ENCODE measurements around the gene BANP.

The BANP gene

DNA sequence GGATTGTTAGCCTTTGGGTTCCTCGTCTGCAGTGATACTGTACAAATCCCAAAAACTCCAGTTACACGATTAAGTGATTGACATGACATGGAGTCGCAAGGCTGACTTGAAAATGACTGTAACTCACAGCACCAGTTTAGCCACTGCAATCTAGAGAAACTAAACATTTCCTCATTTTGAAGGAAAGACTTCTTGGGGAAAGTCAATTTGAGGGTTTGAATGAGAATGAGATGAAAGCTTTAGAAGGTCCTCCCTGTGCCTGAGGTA lies 4.8 kb downstream of the BANP start:
- no CpG with 5 or more reads among the region's 3 CpGs for WGBS, 2 donors (ENCODE audit: extremely low coverage in 2 of 2, insufficient read length in 2 of 2, insufficient replicate concordance in 1 of 2)
- no peak overlapping the region for H4K91ac ChIP-seq (ENCODE audit: low read depth, low read length, poor library complexity)
- no peak overlapping the region for H2BK15ac ChIP-seq (ENCODE audit: low read length)
- no peak overlapping the region for H3K23ac ChIP-seq (ENCODE audit: low read depth, low read length, poor library complexity)
- peaks cover 21% of the 10 kb centered on the region for H3K79me1 ChIP-seq (ENCODE audit: low read depth, low read length)
- no peaks in the 10 kb centered on the region for H3K9me3 ChIP-seq (replicated peaks in 1 of 2; ENCODE audit: control insufficient read depth in 2 of 2, insufficient read depth in 1 of 2, low read depth in 1 of 2, low read length in 2 of 2)
- peak overlapping the region; percentile 53 for H3K27ac ChIP-seq (replicated peaks; ENCODE audit: low read length)
- no peak overlapping the region for H4K8ac ChIP-seq (ENCODE audit: low read depth, low read length)
- H3K4me3 ChIP-seq (ENCODE audit: low read length in 2 of 2) = no peak overlapping the region
- DNase-seq (ENCODE audit: low spot score) = no peak
- peak overlapping the region; percentile 32 for H3K4me2 ChIP-seq (ENCODE audit: insufficient read depth, low read length, poor library complexity, severe bottlenecking)
- no peak overlapping the region for H3K4ac ChIP-seq (ENCODE audit: low read length)
- peaks cover 15 to 16% of the 10 kb centered on the region in 2 donors for H3K4me1 ChIP-seq (ENCODE audit: control insufficient read depth in 2 of 2, insufficient read depth in 1 of 2, low read depth in 1 of 2, low read length in 2 of 2)
- peaks cover 13 to 46% of the 10 kb centered on the region in 2 donors for H3K36me3 ChIP-seq (replicated peaks in 1 of 2; ENCODE audit: control insufficient read depth in 2 of 2, insufficient read depth in 2 of 2, low read length in 2 of 2)
- H2BK12ac ChIP-seq (ENCODE audit: low read length) = no peak overlapping the region
- H2BK120ac ChIP-seq (ENCODE audit: low read depth, low read length) = no peak overlapping the region
- H3K14ac ChIP-seq (ENCODE audit: low read length) = no peak overlapping the region
- no peak overlapping the region for H3K9ac ChIP-seq (ENCODE audit: low read depth, low read length, poor library complexity)
- H3K27me3 ChIP-seq (ENCODE audit: control insufficient read depth in 3 of 3, insufficient read depth in 3 of 3, low read depth in 1 of 3, low read length in 3 of 3) = no peaks in the 10 kb centered on the region
- H2AFZ ChIP-seq (ENCODE audit: low read length) = peak overlapping the region; percentile 81
- H2AK5ac ChIP-seq (ENCODE audit: low read depth, low read length) = no peak overlapping the region
- H3K18ac ChIP-seq (ENCODE audit: low read length) = peak overlapping the region; percentile 87
- no peak overlapping the region for H2BK5ac ChIP-seq (ENCODE audit: low read length)

DNA sequence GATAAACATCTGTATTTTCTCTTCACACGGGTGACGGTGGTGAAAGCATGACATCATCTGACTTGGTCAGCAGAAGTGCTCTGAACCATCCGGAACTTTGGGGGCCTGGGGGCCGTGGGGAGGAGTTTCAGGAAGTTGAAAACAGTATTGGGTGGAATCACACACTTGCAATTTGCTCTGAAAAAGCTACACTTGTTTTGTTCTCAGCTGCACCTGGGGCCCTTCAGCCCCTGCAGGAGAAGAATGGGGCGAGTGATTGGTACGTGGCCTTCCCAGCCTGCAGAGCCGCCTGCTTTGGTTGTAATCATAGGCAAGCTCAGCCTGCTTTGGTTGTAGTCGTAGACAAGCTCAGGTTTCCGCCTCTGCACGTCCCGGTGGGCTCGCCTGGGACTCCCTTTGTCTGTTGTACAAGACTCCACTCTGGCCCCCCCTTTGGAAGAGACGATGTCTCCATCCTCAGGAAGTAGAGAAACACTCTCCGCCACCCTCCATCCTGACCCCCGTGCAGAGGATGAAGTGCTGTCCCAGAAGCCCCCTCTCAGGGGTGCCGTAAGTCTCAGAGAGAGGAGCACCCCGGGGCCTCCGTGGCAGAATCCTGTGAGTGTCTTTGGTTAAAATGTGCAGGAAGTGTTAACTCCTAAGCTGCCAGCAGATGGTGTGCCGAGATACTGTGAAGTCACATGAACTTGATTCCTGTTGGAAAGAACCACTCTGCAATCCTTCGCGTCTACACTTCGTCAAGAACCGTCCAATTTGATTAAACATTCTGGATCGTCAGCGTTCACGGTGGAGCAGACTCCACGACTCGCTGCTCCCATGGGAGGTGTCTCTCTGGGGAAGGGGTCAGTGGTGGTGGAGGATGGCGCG lies 5.4 kb downstream of the BANP start:
- peak overlapping the region; percentile 38 for H3K9ac ChIP-seq (ENCODE audit: low read depth, low read length, poor library complexity)
- no peak overlapping the region for H4K8ac ChIP-seq (ENCODE audit: low read depth, low read length)
- peaks cover 13 to 46% of the 10 kb centered on the region in 2 donors for H3K36me3 ChIP-seq (replicated peaks in 1 of 2; ENCODE audit: control insufficient read depth in 2 of 2, insufficient read depth in 2 of 2, low read length in 2 of 2)
- no peak overlapping the region for H4K91ac ChIP-seq (ENCODE audit: low read depth, low read length, poor library complexity)
- H3K4me2 ChIP-seq (ENCODE audit: insufficient read depth, low read length, poor library complexity, severe bottlenecking) = peak overlapping the region; percentile 51
- no CpG with 5 or more reads among the region's 30 CpGs for WGBS, 2 donors (ENCODE audit: extremely low coverage in 2 of 2, insufficient read length in 2 of 2, insufficient replicate concordance in 1 of 2)
- H2AFZ ChIP-seq (ENCODE audit: low read length) = peak overlapping the region; percentile 81
- H3K27me3 ChIP-seq (ENCODE audit: control insufficient read depth in 3 of 3, insufficient read depth in 3 of 3, low read depth in 1 of 3, low read length in 3 of 3) = no peaks in the 10 kb centered on the region
- peak overlapping the region; percentile 34 for H2BK15ac ChIP-seq (ENCODE audit: low read length)
- no peak overlapping the region for H3K14ac ChIP-seq (ENCODE audit: low read length)
- H3K23ac ChIP-seq (ENCODE audit: low read depth, low read length, poor library complexity) = peak overlapping the region; percentile 25
- peak overlapping the region; percentile 84 for H2AK5ac ChIP-seq (ENCODE audit: low read depth, low read length)
- peak overlapping the region; percentile 53 for H3K27ac ChIP-seq (replicated peaks; ENCODE audit: low read length)
- peak overlapping the region; percentile 79 for H3K18ac ChIP-seq (ENCODE audit: low read length)
- no peak overlapping the region for H2BK5ac ChIP-seq (ENCODE audit: low read length)
- H2BK120ac ChIP-seq (ENCODE audit: low read depth, low read length) = no peak overlapping the region
- no peaks in the 10 kb centered on the region for H3K9me3 ChIP-seq (replicated peaks in 1 of 2; ENCODE audit: control insufficient read depth in 2 of 2, insufficient read depth in 1 of 2, low read depth in 1 of 2, low read length in 2 of 2)
- no peak overlapping the region for H2BK12ac ChIP-seq (ENCODE audit: low read length)
- no peak overlapping the region for H3K4ac ChIP-seq (ENCODE audit: low read length)
- peak; percentile 39 for DNase-seq (ENCODE audit: low spot score)
- H3K4me1 ChIP-seq (ENCODE audit: control insufficient read depth in 2 of 2, insufficient read depth in 1 of 2, low read depth in 1 of 2, low read length in 2 of 2) = peaks cover 15 to 16% of the 10 kb centered on the region in 2 donors
- H3K79me1 ChIP-seq (ENCODE audit: low read depth, low read length) = peaks cover 21% of the 10 kb centered on the region
- peak overlapping the region in 1 of 2 donors; percentile 14 for H3K4me3 ChIP-seq (ENCODE audit: low read length in 2 of 2)

DNA sequence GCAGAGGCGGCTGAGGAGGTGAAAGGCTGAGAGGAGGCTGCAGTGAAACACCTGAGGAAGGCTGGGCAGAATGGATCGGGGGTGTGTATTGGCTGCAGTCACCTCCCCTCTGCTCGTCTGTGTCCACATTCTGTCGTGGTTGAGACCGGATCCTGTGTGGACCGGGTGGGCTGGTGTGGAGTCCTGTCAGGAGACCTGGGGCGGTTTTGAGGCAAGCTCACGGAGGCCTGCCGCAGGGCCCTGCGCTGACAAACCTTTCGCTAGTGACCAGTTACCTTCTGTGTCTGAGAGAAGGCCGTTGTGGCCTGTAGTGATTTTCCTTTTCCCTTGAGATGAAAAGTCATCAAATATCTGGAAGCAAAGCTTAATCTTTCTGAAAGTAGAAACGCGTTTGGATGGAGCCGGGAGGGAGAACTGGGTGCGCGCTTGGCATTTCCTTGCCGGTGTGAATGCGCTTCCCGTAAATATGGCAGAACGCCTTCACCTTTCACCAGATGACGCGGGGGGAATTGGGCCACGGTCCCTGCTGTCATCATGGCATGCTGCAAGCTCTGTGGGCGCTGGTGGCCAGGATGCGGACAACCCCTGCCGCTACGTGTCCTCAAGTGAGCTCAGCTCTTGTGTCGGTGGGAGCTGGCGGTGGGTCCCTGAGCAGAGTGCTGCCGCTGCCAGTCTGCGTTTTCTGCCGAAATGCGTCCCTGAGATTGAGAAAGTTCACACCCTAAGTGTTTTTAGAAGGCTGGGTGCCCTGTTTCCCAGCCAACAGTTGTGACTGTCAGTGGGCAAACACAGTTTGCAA lies 6.3 kb downstream of the BANP start:
- WGBS, 2 donors (ENCODE audit: extremely low coverage in 2 of 2, insufficient read length in 2 of 2, insufficient replicate concordance in 1 of 2) = no CpG with 5 or more reads among the region's 34 CpGs
- Histone ChIP-seq H3K4me2 (ENCODE audit: insufficient read depth, low read length, poor library complexity, severe bottlenecking) (no peak overlapping the region), H3K18ac (ENCODE audit: low read length) (peak overlapping the region; percentile 79), H2AK5ac (ENCODE audit: low read depth, low read length) (peak overlapping the region; percentile 84), H2BK120ac (ENCODE audit: low read depth, low read length) (no peak overlapping the region), H4K91ac (ENCODE audit: low read depth, low read length, poor library complexity) (no peak overlapping the region), H3K27me3 (ENCODE audit: control insufficient read depth in 3 of 3, insufficient read depth in 3 of 3, low read depth in 1 of 3, low read length in 3 of 3) (no peaks in the 10 kb centered on the region), H3K4ac (ENCODE audit: low read length) (no peak overlapping the region), H3K27ac (replicated peaks; ENCODE audit: low read length) (no peak overlapping the region), H3K23ac (ENCODE audit: low read depth, low read length, poor library complexity) (peak overlapping the region; percentile 25), H3K4me1 (ENCODE audit: control insufficient read depth in 2 of 2, insufficient read depth in 1 of 2, low read depth in 1 of 2, low read length in 2 of 2) (peaks cover 13% of the 10 kb centered on the region in 2 donors), H3K79me1 (ENCODE audit: low read depth, low read length) (peaks cover 15% of the 10 kb centered on the region), H3K14ac (ENCODE audit: low read length) (no peak overlapping the region), H3K36me3 (replicated peaks in 1 of 2; ENCODE audit: control insufficient read depth in 2 of 2, insufficient read depth in 2 of 2, low read length in 2 of 2) (peaks cover 13 to 46% of the 10 kb centered on the region in 2 donors), H2BK15ac (ENCODE audit: low read length) (peak overlapping the region; percentile 34), H3K9ac (ENCODE audit: low read depth, low read length, poor library complexity) (peak overlapping the region; percentile 39), H2BK5ac (ENCODE audit: low read length) (no peak overlapping the region), H3K4me3 (ENCODE audit: low read length in 2 of 2) (no peak overlapping the region), H3K9me3 (replicated peaks in 1 of 2; ENCODE audit: control insufficient read depth in 2 of 2, insufficient read depth in 1 of 2, low read depth in 1 of 2, low read length in 2 of 2) (no peaks in the 10 kb centered on the region), H4K8ac (ENCODE audit: low read depth, low read length) (no peak overlapping the region), H2AFZ (ENCODE audit: low read length) (no peak overlapping the region), H2BK12ac (ENCODE audit: low read length) (no peak overlapping the region)
- DNase-seq (ENCODE audit: low spot score) = no peak

DNA sequence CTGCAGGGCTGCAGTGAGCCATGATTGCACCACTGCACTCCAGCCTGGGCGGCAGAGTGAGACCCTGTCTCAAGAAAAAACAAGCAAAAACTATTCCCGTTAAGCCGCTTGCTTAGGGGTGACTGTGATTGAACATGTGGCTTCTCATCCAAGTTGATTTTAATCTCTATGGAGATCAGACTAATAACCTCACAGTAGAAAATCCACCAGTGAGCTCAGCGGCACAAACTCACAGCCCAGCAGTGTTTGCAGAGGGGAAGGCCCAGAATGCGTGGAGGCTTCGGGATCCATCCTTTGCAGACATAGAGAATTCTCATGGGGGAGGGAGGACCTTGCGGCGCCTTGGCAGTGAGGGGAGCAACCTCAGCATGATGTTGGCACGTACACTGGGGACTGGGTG lies 7.4 kb downstream of the BANP start:
- Histone ChIP-seq H3K23ac (ENCODE audit: low read depth, low read length, poor library complexity) (no peak overlapping the region), H3K27me3 (ENCODE audit: control insufficient read depth in 3 of 3, insufficient read depth in 3 of 3, low read depth in 1 of 3, low read length in 3 of 3) (no peaks in the 10 kb centered on the region), H4K91ac (ENCODE audit: low read depth, low read length, poor library complexity) (no peak overlapping the region), H3K9ac (ENCODE audit: low read depth, low read length, poor library complexity) (no peak overlapping the region), H3K4ac (ENCODE audit: low read length) (no peak overlapping the region), H2BK12ac (ENCODE audit: low read length) (no peak overlapping the region), H3K36me3 (replicated peaks in 1 of 2; ENCODE audit: control insufficient read depth in 2 of 2, insufficient read depth in 2 of 2, low read length in 2 of 2) (peaks cover 11 to 36% of the 10 kb centered on the region in 2 donors), H3K14ac (ENCODE audit: low read length) (no peak overlapping the region), H3K9me3 (replicated peaks in 1 of 2; ENCODE audit: control insufficient read depth in 2 of 2, insufficient read depth in 1 of 2, low read depth in 1 of 2, low read length in 2 of 2) (no peaks in the 10 kb centered on the region), H3K18ac (ENCODE audit: low read length) (no peak overlapping the region), H2BK5ac (ENCODE audit: low read length) (no peak overlapping the region), H3K4me3 (ENCODE audit: low read length in 2 of 2) (no peak overlapping the region), H3K79me1 (ENCODE audit: low read depth, low read length) (peaks cover 15% of the 10 kb centered on the region), H2BK120ac (ENCODE audit: low read depth, low read length) (no peak overlapping the region), H3K4me2 (ENCODE audit: insufficient read depth, low read length, poor library complexity, severe bottlenecking) (no peak overlapping the region), H2AFZ (ENCODE audit: low read length) (no peak overlapping the region), H2BK15ac (ENCODE audit: low read length) (no peak overlapping the region), H3K4me1 (ENCODE audit: control insufficient read depth in 2 of 2, insufficient read depth in 1 of 2, low read depth in 1 of 2, low read length in 2 of 2) (peaks cover 13% of the 10 kb centered on the region in 2 donors), H3K27ac (replicated peaks; ENCODE audit: low read length) (no peak overlapping the region), H2AK5ac (ENCODE audit: low read depth, low read length) (no peak overlapping the region), H4K8ac (ENCODE audit: low read depth, low read length) (no peak overlapping the region)
- no CpG with 5 or more reads among the region's 9 CpGs for WGBS, 2 donors (ENCODE audit: extremely low coverage in 2 of 2, insufficient read length in 2 of 2, insufficient replicate concordance in 1 of 2)
- no peak for DNase-seq (ENCODE audit: low spot score)

Data from neuronal stem cell (in vitro differentiated cells).